ENCODE results near the gene NIF3L1.

NIF3L1 gene

GRCh38 chr2:200888704-200889625 lies at the start of gene NIF3L1, which contains the start of gene PPIL3:
Gene NIF3L1 (plus strand): TSS chr2:200889371. CDS start chr2:200891944, 2,573 bp downstream.
Gene PPIL3 (minus strand): TSS chr2:200889077. CDS start chr2:200887615, 1,462 bp downstream.
- peak; percentile 88 for DNase-seq

GRCh38 chr2:200839513-200839912 lies 49.7 kb upstream of the NIF3L1 start:
- no peak for DNase-seq

- DNase-seq = no peak
Observed at GRCh38 chr2:200843993-200844948, 44.9 kb upstream of the NIF3L1 start.

GRCh38 chr2:200845194-200845593 lies 44.0 kb upstream of the NIF3L1 start:
- no peak for DNase-seq

- DNase-seq = no peak
Observed at GRCh38 chr2:200845669-200846325, 43.4 kb upstream of the NIF3L1 start.

GRCh38 chr2:200847269-200847668 lies 41.9 kb upstream of the NIF3L1 start:
- DNase-seq = no peak

- no peak for DNase-seq
Observed at GRCh38 chr2:200847939-200848338, 41.2 kb upstream of the NIF3L1 start.

GRCh38 chr2:200850512-200851256 lies 38.5 kb upstream of the NIF3L1 start:
- no peak for DNase-seq

GRCh38 chr2:200851398-200852248 lies 37.5 kb upstream of the NIF3L1 start:
- no peak for DNase-seq

GRCh38 chr2:200852605-200853004 lies 36.6 kb upstream of the NIF3L1 start:
- DNase-seq = no peak

- no peak for DNase-seq
Observed at GRCh38 chr2:200856806-200857205, 32.4 kb upstream of the NIF3L1 start.

- no peak for DNase-seq
Observed at GRCh38 chr2:200860092-200860795, 28.9 kb upstream of the NIF3L1 start.

- no peak for DNase-seq
Observed at GRCh38 chr2:200861617-200862155, 27.5 kb upstream of the NIF3L1 start.

GRCh38 chr2:200862532-200863000 lies 26.6 kb upstream of the NIF3L1 start:
- no peak for DNase-seq

GRCh38 chr2:200863782-200864175 lies 25.4 kb upstream of the NIF3L1 start:
- no peak for DNase-seq

GRCh38 chr2:200864176-200865034 lies 24.8 kb upstream of the NIF3L1 start, which contains the start of gene CLK1:
Gene CLK1 (minus strand): TSS chr2:200864658. CDS start chr2:200861862, 2,796 bp downstream.
- DNase-seq = peak; percentile 71

GRCh38 chr2:200869014-200869413 lies 20.2 kb upstream of the NIF3L1 start:
- DNase-seq = no peak

GRCh38 chr2:200871151-200871550 lies 18.0 kb upstream of the NIF3L1 start:
- DNase-seq = no peak

GRCh38 chr2:200873560-200873959 lies 15.6 kb upstream of the NIF3L1 start:
- DNase-seq = no peak
